Right ventricle myocardium inferior (tissue), 1 donor: ENCODE measurements around the gene LRRIQ3. TPM values are rescaled to one million over a fixed set of nuclear protein-coding genes. Genes with fewer than 3 reads are reported as not detected.
"Not testable (repeated sequence)": the region's sequence is repeated elsewhere in the genome, so short reads cannot be mapped to it uniquely, and the experiment has no call there.

ENCODE experiments used
- ATAC-seq: fragments of 200-7000 bp; cut with Tn5 transposase; one replicate; pipeline ENCODE4 v1.9.1; 2020; ENCODE audit warnings: mild to moderate bottlenecking, moderate library complexity
- DNase-seq: peaks from one replicate; pipeline ENCODE4 v3.0.0; 2021; ENCODE audit errors: missing footprints
- intact Hi-C: fragments of 100-400 bp; cut with DNase I; formaldehyde crosslinking; loops from one replicate; pipeline ENCODE4 v1.11.0; 2022
- total RNA-seq: library from RNA; stranded (reverse); fragmentation: NEBNext Ultra II Directional; extraction: Animal tissue kit (Norgen Biotek cat#: 25700); gene quantifications from one replicate; pipeline ENCODE4 v1.2.1, GENCODE V29; 2021
- donor health status: DM: no; HTN: yes; CAD: no; lungs with severe emphysema.

The LRRIQ3 gene
- total RNA-seq, 1 donor from 2014 or later, result 0.49 TPM

- DNase-seq (no peak), ATAC-seq (no peak)
- intact Hi-C loops, result no loop called here
These were observed 37.9 kb downstream of the LRRIQ3 start for GRCh38 chr1:74160046-74160445.

- no peak for ATAC-seq
- DNase-seq, result no peak
- intact Hi-C loops, result no loop called here
These were observed 52.9 kb downstream of the LRRIQ3 start for GRCh38 chr1:74145086-74145485.

GRCh38 chr1:74117370-74117769 lies 80.6 kb downstream of the LRRIQ3 start:
- DNase-seq, intact Hi-C loops: not testable (repeated sequence)

GRCh38 chr1:74113333-74113732 lies 84.6 kb downstream of the LRRIQ3 start:
- DNase-seq (no peak), ATAC-seq (no peak)
- intact Hi-C loops, result no loop called here

More at GRCh38 chr1:74117370-74117769, 80.6 kb downstream of the LRRIQ3 start:
- not testable (repeated sequence) for ATAC-seq

- no peak for ATAC-seq
- intact Hi-C loops, result no loop called here
- no peak for DNase-seq
These were observed 90.6 kb downstream of the LRRIQ3 start for GRCh38 chr1:74107394-74107793.

GRCh38 chr1:74091371-74091770 lies 106.6 kb downstream of the LRRIQ3 start:
- DNase-seq, result no peak
- no peak for ATAC-seq
- intact Hi-C loops, result no loop called here

- intact Hi-C loops, result no loop called here
- no peak for ATAC-seq
These were observed 114.8 kb downstream of the LRRIQ3 start for GRCh38 chr1:74083128-74083527.

GRCh38 chr1:74065081-74065480 lies 132.9 kb downstream of the LRRIQ3 start:
- intact Hi-C loops, result no loop called here
- ATAC-seq, result no peak

More at GRCh38 chr1:74083128-74083527, 114.8 kb downstream of the LRRIQ3 start:
- no peak for DNase-seq

GRCh38 chr1:74057719-74058118 lies 140.3 kb downstream of the LRRIQ3 start:
- DNase-seq, result no peak
- no peak for ATAC-seq
- intact Hi-C loops, result no loop called here

More at GRCh38 chr1:74065081-74065480, 132.9 kb downstream of the LRRIQ3 start:
- DNase-seq, result no peak

GRCh38 chr1:74053407-74053806 lies 144.6 kb downstream of the LRRIQ3 start:
- DNase-seq (no peak), ATAC-seq (no peak)
- intact Hi-C loops, result no loop called here

GRCh38 chr1:74050386-74050785 lies 147.6 kb downstream of the LRRIQ3 start:
- no peak for DNase-seq
- ATAC-seq, result no peak

GRCh38 chr1:74038042-74038441 lies 159.9 kb downstream of the LRRIQ3 start:
- ATAC-seq (no peak), DNase-seq (no peak)
- intact Hi-C loops, result no loop called here

More at GRCh38 chr1:74050386-74050785, 147.6 kb downstream of the LRRIQ3 start:
- intact Hi-C loops, result no loop called here

- intact Hi-C loops, result no loop called here
- ATAC-seq, result no peak
- DNase-seq, result no peak
These were observed 185.4 kb downstream of the LRRIQ3 start for GRCh38 chr1:74012583-74012982.

GRCh38 chr1:74011736-74012135 lies 186.2 kb downstream of the LRRIQ3 start:
- intact Hi-C loops, result no loop called here
- ATAC-seq (no peak), DNase-seq (no peak)

GRCh38 chr1:74010206-74010605 lies 187.8 kb downstream of the LRRIQ3 start:
- DNase-seq (no peak), ATAC-seq (no peak)
- intact Hi-C loops, result no loop called here

GRCh38 chr1:74005533-74005932 lies 192.4 kb downstream of the LRRIQ3 start:
- ATAC-seq (no peak), DNase-seq (no peak)
- intact Hi-C loops, result no loop called here

GRCh38 chr1:74003806-74004205 lies 194.2 kb downstream of the LRRIQ3 start:
- no peak for ATAC-seq

GRCh38 chr1:73998348-73998959 lies 199.5 kb downstream of the LRRIQ3 start:
- intact Hi-C loops, result no loop called here
- DNase-seq, result no peak
- no peak for ATAC-seq

More at GRCh38 chr1:74003806-74004205, 194.2 kb downstream of the LRRIQ3 start:
- intact Hi-C loops, result no loop called here
- no peak for DNase-seq

GRCh38 chr1:73980324-73981040 lies 217.5 kb downstream of the LRRIQ3 start:
- ATAC-seq, result no peak
- no peak for DNase-seq
- intact Hi-C loops, result no loop called here

GRCh38 chr1:73979684-73980083 lies 218.3 kb downstream of the LRRIQ3 start:
- no peak for ATAC-seq
- intact Hi-C loops, result no loop called here
- no peak for DNase-seq
